Endothelial cell (in vitro differentiated cells): ENCODE results near the gene POGLUT3. TPM values are rescaled to one million over a fixed set of nuclear protein-coding genes. Genes with fewer than 3 reads are reported as not detected.

ENCODE experiments used
- DNase-seq: peaks from one replicate; pipeline ENCODE4 v3.0.0; 2021; ENCODE audit warnings: low spot score
- H3K27ac Mint-ChIP-seq: one replicate; pipeline ENCODE4 v1.8.0; 2021; ENCODE audit warnings: mixed read lengths, inconsistent platforms; ENCODE audit not compliant: unreplicated experiment
- H3K27me3 Mint-ChIP-seq: one replicate; pipeline ENCODE4 v1.8.0; 2021; ENCODE audit warnings: mild to moderate bottlenecking, moderate library complexity, mixed read lengths, inconsistent platforms; ENCODE audit not compliant: unreplicated experiment
- H3K36me3 Mint-ChIP-seq: one replicate; pipeline ENCODE4 v1.8.0; 2021; ENCODE audit warnings: mild to moderate bottlenecking, low read depth, mixed read lengths, inconsistent platforms; ENCODE audit not compliant: unreplicated experiment
- H3K4me1 Mint-ChIP-seq: one replicate; pipeline ENCODE4 v1.8.0; 2021; ENCODE audit warnings: mild to moderate bottlenecking, mixed read lengths, inconsistent platforms; ENCODE audit not compliant: unreplicated experiment
- H3K4me3 Mint-ChIP-seq: one replicate; pipeline ENCODE4 v1.8.0; 2021; ENCODE audit warnings: mild to moderate bottlenecking, mixed read lengths, inconsistent platforms; ENCODE audit not compliant: unreplicated experiment
- H3K9me3 Mint-ChIP-seq: one replicate; pipeline ENCODE4 v1.8.0; 2021; ENCODE audit warnings: mixed read lengths, inconsistent platforms; ENCODE audit not compliant: unreplicated experiment
- CTCF ChIP-seq: fragments of 200-600 bp; sonication (generic); IDR thresholded peaks from one replicate; pipeline ENCODE4 v1.5.0; 2021; ENCODE audit warnings: antibody characterized with exemption; ENCODE audit not compliant: unreplicated experiment
- total RNA-seq: library from RNA; stranded (reverse); fragmentation: NEBNext Ultra II Directional; extraction: Animal tissue kit (Norgen Biotek cat#: 25700); gene quantifications from one replicate; pipeline ENCODE4 v1.2.1, GENCODE V29; 2021; ENCODE audit not compliant: unreplicated experiment

POGLUT3 gene
- total RNA-seq, 1 donor from 2014 or later: 12.2 TPM

GRCh38 chr11:108527382-108527781 lies 29.2 kb upstream of the POGLUT3 start:
- Mint-ChIP-seq H3K4me1 (no peaks in the 10 kb centered on the region), H3K27ac (no peak overlapping the region), H3K9me3 (no peaks in the 10 kb centered on the region), H3K36me3 (no peaks in the 10 kb centered on the region), H3K4me3 (no peak overlapping the region), H3K27me3 (no peaks in the 10 kb centered on the region)
- DNase-seq: no peak
- TF ChIP-seq CTCF: no peak

GRCh38 chr11:108525161-108525560 lies 27.0 kb upstream of the POGLUT3 start:
- TF ChIP-seq CTCF: no peak
- Mint-ChIP-seq H3K4me3 (no peak overlapping the region), H3K4me1 (no peaks in the 10 kb centered on the region), H3K27me3 (no peaks in the 10 kb centered on the region), H3K36me3 (no peaks in the 10 kb centered on the region), H3K9me3 (no peaks in the 10 kb centered on the region), H3K27ac (no peak overlapping the region)
- no peak for DNase-seq

GRCh38 chr11:108524422-108524821 lies 26.2 kb upstream of the POGLUT3 start:
- H3K27me3 Mint-ChIP-seq: no peaks in the 10 kb centered on the region
- no peaks in the 10 kb centered on the region for H3K9me3 Mint-ChIP-seq
- no peak overlapping the region for H3K4me3 Mint-ChIP-seq
- no peak for TF ChIP-seq CTCF
- DNase-seq: no peak
- no peak overlapping the region for H3K27ac Mint-ChIP-seq
- no peaks in the 10 kb centered on the region for H3K36me3 Mint-ChIP-seq
- no peaks in the 10 kb centered on the region for H3K4me1 Mint-ChIP-seq

- Mint-ChIP-seq H3K36me3 (no peaks in the 10 kb centered on the region), H3K4me3 (no peak overlapping the region), H3K9me3 (no peaks in the 10 kb centered on the region), H3K27ac (no peak overlapping the region), H3K27me3 (no peaks in the 10 kb centered on the region), H3K4me1 (no peaks in the 10 kb centered on the region)
- DNase-seq: no peak
- no peak for TF ChIP-seq CTCF
Measured at GRCh38 chr11:108522318-108522717, 24.1 kb upstream of the POGLUT3 start.

GRCh38 chr11:108518581-108518980 lies 20.4 kb upstream of the POGLUT3 start:
- H3K4me1 Mint-ChIP-seq: no peaks in the 10 kb centered on the region
- H3K36me3 Mint-ChIP-seq: no peaks in the 10 kb centered on the region
- no peaks in the 10 kb centered on the region for H3K9me3 Mint-ChIP-seq
- H3K27ac Mint-ChIP-seq: no peak overlapping the region
- no peaks in the 10 kb centered on the region for H3K27me3 Mint-ChIP-seq
- no peak for TF ChIP-seq CTCF
- no peak for DNase-seq
- no peak overlapping the region for H3K4me3 Mint-ChIP-seq
